Mucosa of rectum (tissue), 2 donors: Measurements from ENCODE around the gene EIF2S1.

Experiments
- H3K27ac ChIP-seq, 2 donors: one replicate each; pipeline ENCODE4 v1.7.0; 2013; ENCODE audit warnings: inconsistent platforms in 2 of 2, low read depth in 2 of 2, low read length in 2 of 2
- H3K27me3 ChIP-seq, 2 donors: one replicate each; pipeline ENCODE4 v1.7.0; 2013; ENCODE audit warnings: low read length in 2 of 2; ENCODE audit not compliant: control insufficient read depth in 2 of 2, insufficient read depth in 2 of 2
- H3K36me3 ChIP-seq, 2 donors: one replicate each; pipeline ENCODE4 v1.7.0; 2013; ENCODE audit warnings: low read length in 2 of 2; ENCODE audit not compliant: control insufficient read depth in 2 of 2, insufficient read depth in 2 of 2
- H3K4me1 ChIP-seq, 2 donors: one replicate each; pipeline ENCODE4 v1.7.0; 2013; ENCODE audit warnings: low read length in 2 of 2, mild to moderate bottlenecking in 1 of 2; ENCODE audit not compliant: control insufficient read depth in 2 of 2, insufficient read depth in 2 of 2
- H3K4me3 ChIP-seq, 2 donors: one replicate each; pipeline ENCODE4 v1.7.0; 2013; ENCODE audit warnings: low read length in 2 of 2
- H3K9ac ChIP-seq, 2 donors: one replicate each; pipeline ENCODE4 v1.7.0; 2013; ENCODE audit warnings: low read length in 2 of 2, low read depth in 1 of 2, mild to moderate bottlenecking in 1 of 2
- H3K9me3 ChIP-seq, 2 donors: one replicate each; pipeline ENCODE4 v1.7.0; 2013; ENCODE audit warnings: low read length in 2 of 2; ENCODE audit not compliant: control insufficient read depth in 2 of 2
- donor health status: healthy.
- donor health status: Normal muscosa, but diverticular disease.

EIF2S1 gene

GRCh38 chr14:67418401-67419191, 58.5 kb downstream of the EIF2S1 start:
- Histone ChIP-seq H3K4me1 (peaks cover 2 to 18% of the 10 kb centered on the region in 2 donors), H3K36me3 (no peaks in the 10 kb centered on the region), H3K9ac (no peak overlapping the region), H3K9me3 (no peaks in the 10 kb centered on the region), H3K27ac (peak overlapping the region; percentile 61 to 84), H3K4me3 (peak overlapping the region in 1 of 2 donors; percentile 25), H3K27me3 (no peaks in the 10 kb centered on the region)

GRCh38 chr14:67420102-67420739, 60.1 kb downstream of the EIF2S1 start:
- Histone ChIP-seq H3K4me3 (no peak overlapping the region), H3K9ac (peak overlapping the region in 1 of 2 donors; percentile 14), H3K27ac (peak overlapping the region in 1 of 2 donors; percentile 84), H3K4me1 (peaks cover 2 to 18% of the 10 kb centered on the region in 2 donors), H3K36me3 (no peaks in the 10 kb centered on the region), H3K9me3 (no peaks in the 10 kb centered on the region), H3K27me3 (peaks cover 0 to 4% of the 10 kb centered on the region in 2 donors)

DNA sequence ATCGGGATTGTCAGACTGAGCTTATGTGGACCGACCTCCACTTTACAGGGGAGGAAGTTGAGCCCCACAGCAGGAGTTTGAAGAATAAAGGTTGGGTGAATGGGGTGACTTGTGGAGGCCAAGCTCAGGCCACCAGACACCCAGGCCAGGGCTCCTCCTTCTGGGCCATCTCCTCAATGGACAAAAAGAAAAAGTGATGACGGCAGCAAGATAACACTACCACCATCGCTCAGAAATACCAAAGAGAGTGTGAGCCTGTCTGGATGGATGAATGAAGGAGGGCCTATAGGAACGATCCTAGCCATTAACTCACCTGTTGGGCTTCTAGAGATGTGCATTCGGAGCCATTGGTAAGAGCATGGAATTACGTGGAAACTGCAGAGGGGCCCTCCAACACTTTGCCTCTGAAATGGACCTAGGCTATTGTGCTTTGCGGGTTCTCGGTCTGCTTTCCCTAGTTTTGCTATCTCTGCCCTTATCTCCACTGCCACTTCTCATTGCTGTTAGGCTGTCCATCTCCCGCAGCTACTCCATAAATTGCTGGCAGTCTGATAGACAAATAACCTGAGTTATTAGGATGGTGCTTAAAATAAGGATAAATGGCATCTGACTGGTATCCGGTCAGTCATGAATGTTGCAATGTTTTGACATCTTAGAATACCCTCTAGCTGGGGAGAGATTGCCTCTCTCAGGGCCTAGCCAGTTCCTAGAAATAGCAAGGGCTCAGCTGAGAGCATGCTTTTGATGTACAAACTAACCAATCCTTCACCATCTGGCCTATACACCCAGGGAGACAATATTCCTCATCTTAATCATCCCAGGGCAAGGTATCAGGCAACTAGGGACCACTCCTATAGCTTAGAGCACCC, 61.5 kb downstream of the EIF2S1 start:
- peaks cover 0 to 4% of the 10 kb centered on the region in 2 donors for H3K27me3 ChIP-seq
- H3K9me3 ChIP-seq: no peaks in the 10 kb centered on the region
- H3K9ac ChIP-seq: no peak overlapping the region
- H3K36me3 ChIP-seq: no peaks in the 10 kb centered on the region
- no peak overlapping the region for H3K27ac ChIP-seq
- no peak overlapping the region for H3K4me3 ChIP-seq
- peaks cover 2 to 18% of the 10 kb centered on the region in 2 donors for H3K4me1 ChIP-seq

DNA sequence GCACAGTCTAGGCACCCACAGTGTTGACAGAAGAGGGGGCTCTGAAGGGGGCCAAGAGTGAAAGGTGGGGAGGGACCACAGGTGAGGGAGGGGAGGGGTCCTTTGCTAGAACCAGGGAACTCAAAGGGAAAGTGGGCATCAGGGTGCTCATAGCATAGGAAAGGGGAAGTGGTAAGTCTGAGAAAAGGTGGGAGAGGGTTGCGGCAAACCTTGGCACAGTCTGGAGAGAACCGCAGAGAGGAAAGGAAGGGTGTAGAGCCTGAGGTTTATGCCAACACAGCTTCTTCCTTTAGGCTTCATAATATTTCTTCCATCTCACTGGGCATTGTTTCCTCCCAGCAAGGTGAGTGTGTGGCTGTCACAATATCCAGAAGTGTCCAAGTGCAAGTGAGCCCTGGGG, 63.3 kb downstream of the EIF2S1 start:
- Histone ChIP-seq H3K9ac (no peak overlapping the region), H3K36me3 (no peaks in the 10 kb centered on the region), H3K27ac (no peak overlapping the region), H3K9me3 (no peaks in the 10 kb centered on the region), H3K4me3 (no peak overlapping the region), H3K4me1 (peaks cover 5 to 21% of the 10 kb centered on the region in 2 donors), H3K27me3 (peaks cover 0 to 4% of the 10 kb centered on the region in 2 donors)

GRCh38 chr14:67424539-67424938, 64.4 kb downstream of the EIF2S1 start:
- no peak overlapping the region for H3K9ac ChIP-seq
- H3K9me3 ChIP-seq: no peaks in the 10 kb centered on the region
- no peaks in the 10 kb centered on the region for H3K36me3 ChIP-seq
- H3K27me3 ChIP-seq: peaks cover 0 to 4% of the 10 kb centered on the region in 2 donors
- no peak overlapping the region for H3K4me3 ChIP-seq
- peaks cover 2 to 16% of the 10 kb centered on the region in 2 donors for H3K4me1 ChIP-seq
- no peak overlapping the region for H3K27ac ChIP-seq

- Histone ChIP-seq H3K4me1 (peaks cover 2 to 9% of the 10 kb centered on the region in 2 donors), H3K9ac (no peak overlapping the region), H3K4me3 (no peak overlapping the region), H3K27me3 (peaks cover 0 to 4% of the 10 kb centered on the region in 2 donors), H3K36me3 (no peaks in the 10 kb centered on the region), H3K27ac (no peak overlapping the region), H3K9me3 (no peaks in the 10 kb centered on the region)
These were observed 65.5 kb downstream of the EIF2S1 start for GRCh38 chr14:67425608-67426007.

- Histone ChIP-seq H3K27ac (no peak overlapping the region), H3K4me1 (peaks cover 2 to 9% of the 10 kb centered on the region in 2 donors), H3K9me3 (no peaks in the 10 kb centered on the region), H3K9ac (no peak overlapping the region), H3K4me3 (no peak overlapping the region), H3K36me3 (no peaks in the 10 kb centered on the region), H3K27me3 (peaks cover 0 to 4% of the 10 kb centered on the region in 2 donors)
These were observed 66.0 kb downstream of the EIF2S1 start for GRCh38 chr14:67426161-67426560.

GRCh38 chr14:67426983-67427606, 67.0 kb downstream of the EIF2S1 start:
- Histone ChIP-seq H3K27me3 (peaks cover 0 to 4% of the 10 kb centered on the region in 2 donors), H3K9ac (no peak overlapping the region), H3K4me1 (peaks cover 2 to 9% of the 10 kb centered on the region in 2 donors), H3K27ac (no peak overlapping the region), H3K4me3 (no peak overlapping the region), H3K36me3 (no peaks in the 10 kb centered on the region), H3K9me3 (no peaks in the 10 kb centered on the region)

GRCh38 chr14:67428501-67429031, 68.4 kb downstream of the EIF2S1 start:
- H3K27ac ChIP-seq: peak overlapping the region; percentile 10 to 12

More at GRCh38 chr14:67428501-67429031, 68.4 kb downstream of the EIF2S1 start:
- peaks cover 0 to 4% of the 10 kb centered on the region in 2 donors for H3K27me3 ChIP-seq
- H3K9me3 ChIP-seq: no peaks in the 10 kb centered on the region
- H3K4me1 ChIP-seq: peaks cover 2 to 9% of the 10 kb centered on the region in 2 donors
- no peak overlapping the region for H3K4me3 ChIP-seq
- H3K9ac ChIP-seq: no peak overlapping the region
- no peaks in the 10 kb centered on the region for H3K36me3 ChIP-seq
